Activated T-cell treated with anti-CD3 and anti-CD28 coated beads for 4 hours (primary cell): Measurements from ENCODE around the gene SLC48A1.

ENCODE experiments used
- DNase-seq: peaks from one replicate; pipeline ENCODE4 v3.0.0-alpha.2; 2020

SLC48A1 gene

DNA sequence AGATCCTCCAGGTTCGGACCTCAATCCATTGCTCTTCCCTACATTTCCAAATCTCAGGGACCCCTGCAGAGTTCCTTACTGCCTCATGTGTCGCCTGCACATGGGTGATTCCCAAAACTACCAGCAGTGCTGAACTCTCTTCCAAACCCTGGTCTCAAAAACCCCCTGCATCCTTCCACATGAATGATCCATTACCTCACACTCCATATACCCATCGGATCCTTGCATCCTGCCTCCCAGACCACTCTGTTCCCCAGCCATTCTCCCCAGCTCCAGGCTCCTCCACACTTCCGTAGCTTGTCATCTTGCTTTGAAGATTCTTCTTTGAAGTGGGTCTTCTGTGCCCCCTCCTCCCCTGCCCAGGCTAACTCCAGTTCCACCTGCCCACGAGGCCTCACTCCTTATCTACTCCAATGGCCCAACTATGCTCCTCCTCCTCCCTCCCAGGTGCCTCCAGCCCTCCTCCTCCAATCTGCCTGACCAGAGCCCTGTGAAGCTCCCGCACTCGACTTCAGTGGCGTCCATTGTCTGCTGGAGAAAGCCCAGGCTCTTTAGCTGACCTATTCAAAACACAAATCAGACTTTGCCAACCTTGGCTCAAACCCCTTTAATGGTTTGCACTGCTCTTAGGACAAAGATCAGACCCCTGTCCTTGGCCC is 28.1 kb upstream of the SLC48A1 start:
- no peak for DNase-seq

DNA sequence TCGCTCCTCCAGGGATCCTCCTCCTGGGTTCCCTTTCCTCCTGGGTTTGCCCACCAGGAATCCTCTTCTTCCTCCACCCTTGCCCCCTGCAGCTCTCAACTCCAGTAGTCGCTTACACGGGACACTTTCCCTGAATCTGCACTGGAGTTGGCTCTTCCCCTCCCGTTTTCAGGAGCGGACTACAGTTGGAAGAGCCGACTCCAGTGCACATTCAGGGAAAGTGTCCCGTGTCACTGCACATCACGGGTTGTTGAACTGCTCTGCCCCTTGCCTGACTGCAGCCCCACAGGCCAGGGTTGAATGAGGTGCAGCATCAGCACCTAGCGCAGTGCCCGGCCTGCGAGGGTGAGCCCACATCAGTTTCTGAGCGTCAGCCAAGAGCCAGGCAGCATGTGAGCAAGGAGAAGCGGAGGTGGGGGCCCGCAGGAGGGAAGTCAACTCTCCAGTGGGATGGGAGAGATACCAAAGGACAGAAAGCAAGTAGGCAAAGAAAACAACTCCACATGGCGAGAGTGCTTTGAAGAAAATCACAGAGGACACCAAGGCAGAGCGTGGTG is 27.5 kb upstream of the SLC48A1 start:
- DNase-seq, result no peak

DNA sequence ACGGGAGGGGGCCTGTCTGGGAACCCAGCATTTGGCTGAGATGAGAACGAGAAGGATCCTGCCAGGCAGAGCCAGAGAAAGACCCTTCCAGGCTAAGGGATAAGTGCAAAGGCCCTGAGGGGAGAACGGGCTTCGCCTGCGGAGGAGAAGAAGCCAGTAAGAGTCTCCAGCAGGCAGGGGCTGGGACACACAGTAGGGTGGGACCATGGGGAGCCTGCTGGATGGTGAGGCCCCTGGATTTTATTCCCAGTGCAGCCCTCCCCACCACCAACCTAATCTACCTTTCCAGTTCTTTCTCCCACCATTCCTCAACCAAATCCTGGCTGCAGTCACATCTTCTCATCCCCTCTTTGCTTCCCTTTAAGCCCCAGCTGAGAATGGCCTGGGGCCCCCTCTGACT is 27.0 kb upstream of the SLC48A1 start:
- no peak for DNase-seq

DNA sequence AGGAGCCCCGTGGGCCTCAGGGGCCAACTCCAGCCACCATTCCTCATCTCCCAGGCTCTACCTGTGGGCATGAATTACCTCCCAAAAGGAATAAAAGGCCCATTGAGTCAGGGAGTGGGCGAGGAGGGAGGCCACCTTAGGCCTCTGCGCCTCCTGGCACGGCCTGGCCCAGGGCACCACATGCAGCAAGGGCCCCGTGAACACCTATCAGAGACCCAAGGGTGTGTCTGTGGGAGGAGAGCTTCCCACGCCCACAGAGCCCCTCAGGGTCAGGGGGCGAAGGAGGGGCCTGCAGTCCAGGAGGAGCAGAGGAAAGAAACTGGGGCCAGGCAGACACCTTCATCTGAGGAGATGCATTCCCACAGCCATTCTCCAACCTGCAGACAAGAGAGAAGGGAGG is 26.5 kb upstream of the SLC48A1 start:
- no peak for DNase-seq

DNA sequence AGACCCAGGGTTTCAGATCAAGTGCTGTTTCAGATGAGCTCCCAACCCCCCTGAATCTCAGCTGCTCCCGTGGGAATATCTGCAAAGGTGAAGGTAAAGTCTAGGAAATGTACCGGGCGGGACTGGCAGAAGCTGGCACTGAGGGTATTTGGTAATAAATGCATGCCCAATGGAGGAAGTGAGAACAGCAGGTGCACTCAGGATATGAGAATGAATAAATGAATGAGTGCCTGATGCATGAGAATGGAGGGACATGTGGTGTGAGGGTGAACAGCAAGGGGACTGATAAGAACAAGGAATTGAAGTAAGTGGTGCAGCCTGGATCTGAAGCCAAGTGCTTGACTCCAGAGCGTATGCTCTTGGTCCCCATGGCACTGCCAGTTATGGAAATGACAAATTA is 25.9 kb upstream of the SLC48A1 start:
- DNase-seq, result no peak

DNA sequence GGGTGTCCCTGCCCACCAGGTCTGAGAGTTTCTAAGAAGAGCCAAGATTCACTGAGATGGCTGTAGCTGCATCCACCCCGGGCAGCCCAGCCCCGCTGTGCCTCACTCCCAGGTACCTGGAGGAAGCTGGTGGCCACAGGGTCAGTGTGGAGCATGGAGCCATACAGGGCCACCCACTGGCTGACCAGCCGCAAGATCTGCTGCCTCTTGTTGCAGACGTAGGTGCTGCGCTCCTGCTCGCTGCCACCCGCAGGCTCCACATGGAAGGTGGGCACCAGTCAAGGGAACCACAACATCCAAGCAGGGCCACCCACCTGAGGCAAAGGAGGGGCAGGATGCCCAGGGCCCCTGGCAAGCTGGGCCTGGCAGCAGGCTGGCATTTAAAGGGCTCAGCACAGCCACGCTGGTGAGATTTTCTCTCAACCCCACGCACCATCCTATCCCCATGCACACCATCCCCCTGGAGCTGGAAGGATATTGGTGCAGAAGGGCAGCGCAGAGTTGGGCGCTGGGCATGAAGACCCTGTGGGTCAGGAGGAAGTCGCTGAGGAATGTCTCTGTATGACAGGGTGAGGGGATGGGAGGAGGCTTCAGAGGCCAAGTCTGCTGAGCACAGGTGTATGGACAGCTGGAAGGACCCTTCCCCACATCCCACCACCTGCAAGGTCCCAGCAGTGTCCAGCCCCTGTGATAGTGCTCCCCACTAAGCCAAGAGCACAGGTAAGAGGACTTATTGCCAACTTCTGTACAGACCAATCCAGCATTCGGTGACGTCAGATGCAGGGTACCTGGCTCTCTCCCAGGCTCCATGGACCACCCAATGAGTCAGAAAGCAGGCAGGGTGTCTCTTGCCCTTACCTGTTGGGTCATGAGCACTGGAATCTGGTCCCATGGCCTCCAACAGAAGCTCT is 25.2 kb upstream of the SLC48A1 start:
- DNase-seq, result no peak

DNA sequence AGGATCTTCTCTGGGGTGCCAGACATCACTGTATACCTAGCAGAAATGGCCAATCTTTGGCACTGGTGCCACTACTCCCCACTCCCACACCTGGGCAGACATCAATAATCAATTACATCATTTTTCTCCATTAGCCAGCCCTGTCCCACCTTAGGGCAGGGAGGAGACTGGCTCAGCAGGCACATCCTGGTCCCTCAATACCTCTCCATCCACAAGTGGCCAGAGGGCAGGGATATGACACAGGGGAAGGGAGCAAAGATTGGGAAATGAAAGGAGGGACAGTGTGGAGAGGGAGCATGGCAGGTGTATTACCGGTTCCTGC is 24.6 kb upstream of the SLC48A1 start:
- no peak for DNase-seq

DNA sequence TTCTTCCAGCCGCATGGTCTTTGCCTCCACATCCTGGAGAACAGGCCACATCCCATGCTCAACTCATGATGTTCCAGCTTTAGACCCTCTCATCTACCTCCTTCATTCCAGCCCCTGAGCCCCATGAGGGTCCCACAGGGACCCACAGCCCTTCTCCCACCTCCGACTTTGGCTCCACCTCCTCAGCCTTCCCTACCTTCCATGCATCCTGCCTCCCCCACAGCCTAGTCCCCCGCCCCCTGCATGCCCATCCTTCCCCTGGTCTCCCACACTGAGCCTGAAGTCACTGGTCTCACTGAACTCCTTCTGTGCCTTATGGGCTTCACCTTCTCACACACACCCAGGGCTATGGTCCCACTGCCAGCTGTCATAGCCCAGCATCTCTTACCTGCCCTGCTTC is 24.1 kb upstream of the SLC48A1 start:
- no peak for DNase-seq

DNA sequence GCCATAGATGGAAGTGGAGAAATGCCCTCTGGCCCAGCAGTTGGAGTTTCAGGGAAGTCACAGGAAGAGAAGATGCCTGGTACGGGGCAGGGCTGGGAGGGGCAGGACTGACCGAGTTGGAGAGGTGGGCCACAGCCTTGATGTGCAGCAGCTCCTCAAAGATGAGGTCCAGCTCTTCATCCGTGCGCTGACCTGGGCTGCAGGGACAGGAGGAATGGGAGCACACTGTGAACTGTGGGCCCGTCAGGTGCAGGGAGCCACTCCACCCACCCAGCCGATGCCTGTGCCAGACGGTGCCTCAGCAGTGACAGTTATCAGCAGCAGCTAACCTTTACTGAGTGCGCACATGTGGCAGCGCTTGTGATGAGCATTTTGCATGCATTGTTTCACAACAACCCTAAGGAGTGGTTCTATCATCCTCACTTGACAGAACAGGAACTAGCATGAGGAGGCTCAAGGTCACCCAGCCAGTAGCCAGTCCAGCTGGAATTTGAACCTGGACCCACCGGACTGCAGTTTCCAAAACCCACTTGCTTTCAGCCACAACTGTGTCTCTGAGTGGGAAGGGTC is 22.7 kb upstream of the SLC48A1 start:
- DNase-seq, result no peak

DNA sequence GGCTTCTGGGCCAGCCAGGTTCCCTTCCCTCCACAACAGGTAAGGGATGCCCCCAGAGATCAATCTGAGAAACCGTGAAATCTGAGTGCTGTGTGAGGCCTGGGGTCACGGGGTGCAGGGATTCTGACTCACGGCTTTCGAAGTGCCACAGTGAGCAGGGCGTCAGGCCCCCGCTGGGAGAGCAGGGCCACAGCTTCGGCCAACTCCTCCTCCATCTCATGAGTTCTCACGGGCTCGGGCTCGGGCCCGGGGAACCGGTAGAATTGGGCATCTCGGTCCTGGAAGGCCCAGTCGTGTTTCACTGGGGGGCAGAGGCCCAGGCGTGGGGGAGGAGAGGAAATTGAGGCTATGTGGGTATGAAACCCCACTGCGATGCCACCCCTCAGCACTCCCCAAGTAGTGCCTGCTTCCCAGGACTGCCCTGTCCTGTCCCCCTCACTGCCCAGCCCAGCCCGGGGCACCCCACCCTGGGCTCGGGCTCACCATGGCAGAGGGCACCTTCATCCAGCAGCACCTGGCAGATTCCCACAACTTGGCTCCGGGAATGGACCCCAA is 22.0 kb upstream of the SLC48A1 start:
- DNase-seq, result no peak

DNA sequence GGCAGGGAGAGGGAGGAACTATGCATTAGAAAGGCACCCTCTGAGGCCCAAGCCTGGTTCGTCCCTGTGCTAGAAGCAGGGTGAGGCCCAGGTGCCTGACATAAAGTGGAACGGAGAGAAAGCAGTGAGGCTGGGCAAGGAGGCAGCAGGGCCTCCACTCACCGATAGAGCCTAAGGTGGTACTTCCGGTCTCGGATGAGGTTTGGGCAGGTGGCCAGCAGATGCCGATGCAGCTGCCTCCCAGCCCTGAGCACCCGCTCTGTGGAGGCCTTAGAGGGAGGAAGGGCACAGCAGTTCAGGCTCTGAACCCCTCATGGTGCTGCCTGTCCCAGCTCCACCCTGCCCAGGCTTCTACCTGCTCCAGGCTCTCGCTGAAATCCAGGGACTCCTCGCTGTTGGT is 21.5 kb upstream of the SLC48A1 start:
- DNase-seq, result no peak

DNA sequence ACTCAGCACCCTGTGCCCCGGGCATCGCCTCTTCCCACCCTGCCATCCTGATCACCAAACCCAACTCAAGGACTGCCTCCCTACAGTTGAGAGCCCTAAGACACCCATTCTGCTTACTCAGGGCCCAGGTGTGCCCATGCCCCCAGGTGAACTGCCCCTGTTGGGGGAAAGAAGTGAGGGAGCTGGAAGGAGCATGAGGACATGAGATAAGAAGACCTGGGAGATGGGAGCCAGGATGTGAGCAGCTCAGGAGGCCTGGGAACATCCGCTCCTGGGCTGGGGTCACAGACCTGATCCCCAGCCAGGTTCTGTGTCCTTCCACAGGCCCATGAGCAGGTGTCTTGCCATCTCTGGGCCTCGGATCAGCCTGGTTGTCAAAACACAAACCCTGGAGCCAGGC is 20.9 kb upstream of the SLC48A1 start:
- DNase-seq, result no peak

DNA sequence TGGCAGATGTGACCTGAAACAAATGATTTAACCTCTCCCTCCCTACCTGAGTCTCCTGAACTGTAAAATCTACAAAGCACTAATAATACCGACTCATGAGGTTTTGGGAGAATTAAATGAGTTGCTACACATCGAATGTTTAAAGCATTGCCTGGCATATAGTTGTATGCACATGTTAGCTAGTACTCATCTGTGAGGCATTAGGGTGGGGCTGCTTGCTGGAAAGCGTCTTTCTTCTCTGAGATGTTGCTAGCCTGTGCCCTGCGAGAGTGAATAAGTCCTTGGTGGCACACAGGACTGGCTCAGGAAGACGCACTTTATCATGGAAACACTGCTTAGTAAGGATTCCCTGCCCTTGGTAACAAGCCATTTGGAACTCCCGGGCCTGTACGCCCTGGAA is 20.5 kb upstream of the SLC48A1 start:
- DNase-seq, result no peak

DNA sequence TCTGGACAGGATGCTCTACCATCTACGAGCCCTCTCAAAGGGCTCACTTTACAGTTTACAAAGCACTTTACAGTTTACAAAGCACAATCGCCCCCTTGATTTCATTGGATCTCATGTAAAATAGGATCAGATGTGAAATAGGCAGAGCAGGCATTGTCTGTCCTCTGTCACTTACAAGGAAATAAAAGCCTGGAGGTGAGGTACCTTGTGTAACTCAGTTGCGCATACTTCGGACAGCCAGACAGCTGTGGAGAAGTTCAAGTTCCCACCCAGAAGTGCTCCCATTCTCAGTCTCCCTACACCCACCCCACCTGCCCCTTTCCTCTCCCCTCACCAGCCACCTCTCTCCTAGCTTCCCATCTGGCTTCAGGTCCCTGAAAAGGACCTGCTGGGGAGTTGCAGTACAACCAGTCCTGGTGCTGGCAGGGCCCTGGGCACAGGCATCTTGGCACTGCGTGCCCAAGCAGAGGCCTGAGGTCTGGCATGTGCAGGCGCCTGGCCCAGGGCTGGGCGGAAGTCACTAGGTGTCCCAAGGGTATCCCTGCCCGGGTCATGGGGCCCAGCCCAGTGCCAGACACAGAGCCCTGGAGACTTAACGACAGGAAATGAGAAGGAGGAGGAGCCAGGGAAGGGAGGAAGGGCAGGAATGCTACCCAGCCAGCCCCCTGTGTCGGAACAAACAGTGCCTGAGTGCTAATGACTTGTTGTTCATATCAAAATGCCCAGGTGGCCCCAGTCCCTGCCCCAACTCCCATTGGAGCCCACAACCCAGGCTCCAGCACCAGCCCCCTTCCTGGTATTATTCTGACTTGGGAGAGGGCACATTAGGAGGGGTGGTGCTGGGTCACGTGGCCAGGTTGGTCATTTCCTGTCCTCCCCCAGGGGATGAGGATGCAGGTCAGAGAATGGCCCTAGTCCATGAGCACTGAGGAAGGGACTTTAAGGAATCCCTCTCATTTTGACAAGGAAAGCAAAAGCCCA is 19.7 kb upstream of the SLC48A1 start:
- no peak for DNase-seq

DNA sequence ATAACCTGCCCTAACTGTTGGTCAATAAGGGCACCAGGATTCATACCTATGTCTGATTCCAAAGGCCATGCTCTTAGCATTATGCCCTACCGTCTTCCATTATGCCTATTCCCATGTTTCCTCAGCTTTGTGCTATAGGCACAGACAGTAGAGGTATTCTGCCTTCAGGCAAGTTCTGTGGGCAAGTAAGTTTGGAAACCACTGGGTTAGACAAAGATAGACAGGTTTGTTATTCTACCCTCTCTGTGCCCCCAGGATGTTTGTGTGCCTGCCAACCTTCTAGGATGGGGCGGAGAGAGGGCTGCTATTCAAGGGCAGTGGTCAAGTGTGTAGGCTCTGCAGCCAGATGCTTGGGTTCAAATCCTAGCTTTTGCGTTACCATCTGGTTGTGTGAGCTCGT is 18.9 kb upstream of the SLC48A1 start:
- no peak for DNase-seq

DNA sequence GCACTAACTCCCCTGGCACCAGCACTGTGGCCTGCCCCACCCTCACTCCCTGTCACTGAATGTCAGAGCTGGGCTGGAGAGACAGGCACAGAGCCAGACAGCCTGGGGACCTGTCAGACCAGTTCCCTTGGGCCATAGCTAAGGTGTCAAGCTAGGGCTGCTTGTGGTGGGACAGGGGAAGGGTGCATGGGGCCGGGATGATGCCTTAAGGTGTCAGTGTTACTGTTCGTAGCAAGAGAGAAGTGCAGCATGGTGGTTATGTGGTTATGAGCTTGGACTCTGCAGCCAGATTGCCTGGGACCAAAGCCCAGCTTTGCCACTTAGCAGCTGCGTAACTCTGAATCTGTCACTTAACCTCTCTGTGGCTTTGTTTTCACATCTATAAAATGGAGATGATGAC is 18.2 kb upstream of the SLC48A1 start:
- no peak for DNase-seq

DNA sequence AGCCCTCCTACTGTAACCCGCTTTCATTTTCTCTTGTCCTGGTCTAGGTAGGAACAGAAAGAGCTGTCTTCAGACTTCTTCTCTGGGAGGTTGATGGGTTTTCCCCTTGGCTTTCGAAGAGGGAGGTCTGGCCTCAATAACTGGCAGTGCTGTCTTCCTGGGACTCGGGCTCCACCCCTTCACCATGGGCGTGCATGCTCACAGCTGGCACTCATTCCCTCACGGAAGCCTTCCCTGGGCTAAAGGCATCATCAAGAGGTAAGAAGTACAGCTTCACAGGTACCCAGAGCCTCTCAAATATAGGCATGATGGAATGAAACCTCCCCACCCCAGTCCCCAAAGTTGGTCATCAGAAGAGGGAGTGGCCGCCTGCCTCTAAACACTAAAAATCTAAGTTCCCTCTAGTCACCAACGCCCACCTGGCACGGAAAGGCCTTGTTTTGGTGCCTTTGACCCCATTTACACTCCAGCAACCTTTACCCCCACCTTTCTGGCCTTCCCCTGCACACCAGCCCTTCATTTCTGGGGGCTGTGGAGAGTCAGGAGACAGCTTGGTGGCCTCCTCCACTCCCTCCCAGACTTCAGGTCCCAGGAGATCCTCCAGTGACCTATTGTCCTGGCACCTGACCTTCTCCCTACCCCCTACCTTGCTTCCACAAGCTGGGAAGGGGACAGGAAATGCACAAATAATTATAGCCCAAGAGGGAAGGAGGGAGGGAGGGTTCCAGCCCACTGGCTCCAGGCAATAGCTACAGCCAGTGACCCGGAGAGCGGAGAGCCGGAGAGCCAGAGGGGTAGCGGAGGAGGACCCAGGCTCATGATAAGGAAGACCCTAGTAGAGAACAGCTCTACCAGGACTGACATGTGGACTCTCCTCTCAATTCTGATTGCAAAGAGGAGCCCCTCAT is 17.1 kb upstream of the SLC48A1 start:
- DNase-seq, result no peak

DNA sequence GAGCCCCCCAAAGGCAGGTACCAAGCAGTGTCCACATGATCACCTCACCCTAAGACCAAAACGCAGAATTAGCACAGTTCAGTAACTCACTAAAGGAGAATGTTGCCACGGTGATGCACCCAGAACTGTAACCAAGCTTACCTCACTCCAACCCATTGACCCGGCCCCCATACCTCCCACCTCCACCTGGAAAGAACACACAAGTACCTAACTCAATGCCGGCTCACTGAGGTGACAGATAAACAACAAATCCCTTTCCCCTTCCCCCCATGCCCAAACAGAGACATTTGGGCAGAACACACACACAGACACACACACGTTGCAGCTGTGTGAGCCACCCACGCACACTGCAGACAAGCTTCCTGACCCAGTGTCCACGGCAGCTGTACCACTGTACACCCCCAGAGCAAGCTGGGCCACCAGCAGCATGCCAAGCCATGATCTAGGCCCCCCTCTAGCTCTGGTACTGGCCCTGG is 15.6 kb upstream of the SLC48A1 start:
- DNase-seq, result no peak

DNA sequence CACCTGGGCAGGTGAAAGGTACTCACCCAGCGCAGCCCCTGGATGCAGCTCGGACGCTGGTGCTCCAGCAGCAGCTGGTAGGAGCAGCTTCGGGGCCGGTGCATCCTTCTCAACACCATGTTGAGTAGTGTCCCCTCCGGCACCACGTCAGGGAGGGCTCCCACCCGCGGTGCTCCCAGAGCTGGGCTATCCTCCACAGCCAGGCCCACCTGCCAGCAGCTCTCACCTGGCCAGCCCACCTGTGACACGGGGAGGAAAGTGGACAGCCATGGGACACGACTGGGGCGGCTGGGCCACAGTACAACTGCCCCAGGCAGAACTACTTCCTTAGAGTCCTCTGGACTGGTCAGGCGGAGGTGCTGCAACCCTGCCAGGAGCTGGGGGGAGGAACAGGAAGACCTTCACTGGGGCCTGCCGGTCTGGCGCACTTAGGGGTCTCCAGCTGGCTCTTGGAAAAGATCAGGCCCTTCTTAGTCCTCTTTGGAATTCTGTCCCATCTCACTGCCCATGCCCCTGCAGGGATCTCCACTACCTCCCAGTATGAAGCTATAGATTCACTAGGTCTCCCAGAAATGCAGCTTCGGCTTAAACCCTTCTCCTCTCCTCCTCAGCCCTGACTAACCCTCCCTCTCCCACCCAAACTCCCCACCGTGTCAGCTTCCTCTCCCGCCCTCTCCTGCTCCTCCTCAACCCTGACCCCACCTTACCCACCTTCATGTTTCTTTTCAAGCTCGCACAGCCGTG is 15.0 kb upstream of the SLC48A1 start:
- DNase-seq, result no peak

DNA sequence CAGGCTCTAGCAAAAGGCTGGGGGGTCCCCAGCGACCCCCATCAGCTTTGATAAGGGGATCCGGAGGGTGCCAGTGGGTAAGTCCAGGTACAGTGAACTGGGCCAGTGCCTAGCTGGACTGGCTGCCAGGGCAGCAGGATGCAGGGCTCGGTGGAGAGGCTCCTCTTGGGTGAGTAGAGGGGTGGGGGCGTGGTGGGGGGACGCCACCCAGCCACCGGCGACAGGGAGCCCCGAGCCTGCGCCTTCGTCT is 14.5 kb upstream of the SLC48A1 start:
- DNase-seq, result no peak
